ENCODE measurements around the gene LYPD6B. TPM values are rescaled to one million over a fixed set of nuclear protein-coding genes. Genes with fewer than 3 reads are reported as not detected.

LYPD6B gene
- total RNA-seq, 2 experiments from 2014 or later: not detected

DNA sequence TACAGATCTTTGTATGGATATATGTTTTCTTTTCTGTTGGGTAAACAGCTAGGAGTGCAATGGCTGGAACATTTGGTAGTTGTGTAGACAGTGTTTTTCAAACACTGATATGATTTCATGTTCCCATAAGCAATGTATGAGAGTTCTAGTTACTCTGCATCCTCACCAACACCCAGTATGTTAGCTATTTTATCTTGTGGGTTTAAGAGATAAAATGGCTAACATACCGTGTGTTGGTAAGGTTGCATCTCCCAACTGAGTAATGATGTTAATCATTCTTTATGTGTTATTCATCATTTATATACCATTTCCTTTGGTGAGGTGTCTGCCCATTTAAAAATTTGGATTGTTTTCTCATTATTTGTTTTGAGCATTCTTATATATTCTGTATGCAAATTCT, 65.7 kb downstream of the LYPD6B start:
- Mint-ChIP-seq H3K9me3 (ENCODE audit: insufficient read depth) (peaks cover 4% of the 10 kb centered on the region), H3K4me1 (ENCODE audit: low read depth) (no peaks in the 10 kb centered on the region), H3K4me3 (no peak overlapping the region), H3K27ac (no peak overlapping the region), H3K36me3 (ENCODE audit: low read depth) (no peaks in the 10 kb centered on the region), H3K27me3 (ENCODE audit: low read depth) (peaks cover 6% of the 10 kb centered on the region)
- ATAC-seq (no peak), DNase-seq (no peak)
- ChIA-PET CTCF (no interaction called here), POLR2A (no interaction called here)

DNA sequence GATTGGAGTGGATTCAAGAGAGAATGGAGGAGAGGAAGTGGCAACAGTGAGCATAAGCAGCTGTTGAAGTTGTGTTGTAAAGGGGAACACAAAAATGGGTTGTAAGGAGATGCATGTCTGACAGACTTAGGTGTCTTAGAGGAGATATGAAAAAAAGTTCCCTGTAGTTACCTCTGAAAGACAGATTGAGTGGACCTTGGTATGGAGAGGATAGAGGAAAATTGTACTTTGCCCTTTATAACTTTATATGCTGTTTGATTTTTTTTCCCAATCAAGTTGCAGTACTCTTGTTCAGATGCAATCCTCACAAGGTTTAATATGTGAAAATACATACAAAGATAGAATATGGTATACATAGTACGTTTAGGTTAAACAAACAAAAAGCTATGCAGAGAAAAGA, 73.6 kb downstream of the LYPD6B start:
- H3K27me3 Mint-ChIP-seq (ENCODE audit: low read depth): peaks cover 6% of the 10 kb centered on the region
- no peaks in the 10 kb centered on the region for H3K36me3 Mint-ChIP-seq (ENCODE audit: low read depth)
- no peaks in the 10 kb centered on the region for H3K9me3 Mint-ChIP-seq (ENCODE audit: insufficient read depth)
- no peak overlapping the region for H3K27ac Mint-ChIP-seq
- no peaks in the 10 kb centered on the region for H3K4me1 Mint-ChIP-seq (ENCODE audit: low read depth)
- ChIA-PET POLR2A (no interaction called here), CTCF (no interaction called here)
- DNase-seq (no peak), ATAC-seq (no peak)
- H3K4me3 Mint-ChIP-seq: no peak overlapping the region

- Mint-ChIP-seq H3K4me3 (no peak overlapping the region), H3K4me1 (ENCODE audit: low read depth) (no peaks in the 10 kb centered on the region), H3K27ac (no peak overlapping the region), H3K9me3 (ENCODE audit: insufficient read depth) (no peaks in the 10 kb centered on the region), H3K36me3 (ENCODE audit: low read depth) (no peaks in the 10 kb centered on the region), H3K27me3 (ENCODE audit: low read depth) (peaks cover 6% of the 10 kb centered on the region)
- DNase-seq (no peak), ATAC-seq (no peak)
- ChIA-PET POLR2A (no interaction called here), CTCF (no interaction called here)
Measured at GRCh38 chr2:149112713-149113112, 74.2 kb downstream of the LYPD6B start.

GRCh38 chr2:149115781-149116180, 77.3 kb downstream of the LYPD6B start:
- no peak overlapping the region for H3K27ac Mint-ChIP-seq
- no peaks in the 10 kb centered on the region for H3K36me3 Mint-ChIP-seq (ENCODE audit: low read depth)
- H3K4me3 Mint-ChIP-seq: no peak overlapping the region
- H3K27me3 Mint-ChIP-seq (ENCODE audit: low read depth): peaks cover 4% of the 10 kb centered on the region
- ATAC-seq (no peak), DNase-seq (no peak)
- POLR2A ChIA-PET: no interaction called here
- no peaks in the 10 kb centered on the region for H3K4me1 Mint-ChIP-seq (ENCODE audit: low read depth)
- CTCF ChIA-PET: no interaction called here
- no peaks in the 10 kb centered on the region for H3K9me3 Mint-ChIP-seq (ENCODE audit: insufficient read depth)

GRCh38 chr2:149119368-149119767, 80.9 kb downstream of the LYPD6B start:
- CTCF ChIA-PET: no interaction called here
- Mint-ChIP-seq H3K4me3 (no peak overlapping the region), H3K9me3 (ENCODE audit: insufficient read depth) (no peaks in the 10 kb centered on the region), H3K36me3 (ENCODE audit: low read depth) (no peaks in the 10 kb centered on the region), H3K27me3 (ENCODE audit: low read depth) (peaks cover 4% of the 10 kb centered on the region), H3K4me1 (ENCODE audit: low read depth) (no peaks in the 10 kb centered on the region), H3K27ac (no peak overlapping the region)
- no peak for ATAC-seq
- no peak for DNase-seq
- POLR2A ChIA-PET: no interaction called here

GRCh38 chr2:149122516-149122915, 84.0 kb downstream of the LYPD6B start:
- H3K4me3 Mint-ChIP-seq: no peak overlapping the region
- H3K9me3 Mint-ChIP-seq (ENCODE audit: insufficient read depth): no peaks in the 10 kb centered on the region
- peaks cover 4% of the 10 kb centered on the region for H3K27me3 Mint-ChIP-seq (ENCODE audit: low read depth)
- DNase-seq (no peak), ATAC-seq (no peak)
- H3K27ac Mint-ChIP-seq: no peak overlapping the region
- POLR2A ChIA-PET: no interaction called here
- CTCF ChIA-PET: no interaction called here
- no peaks in the 10 kb centered on the region for H3K36me3 Mint-ChIP-seq (ENCODE audit: low read depth)
- H3K4me1 Mint-ChIP-seq (ENCODE audit: low read depth): no peaks in the 10 kb centered on the region

DNA sequence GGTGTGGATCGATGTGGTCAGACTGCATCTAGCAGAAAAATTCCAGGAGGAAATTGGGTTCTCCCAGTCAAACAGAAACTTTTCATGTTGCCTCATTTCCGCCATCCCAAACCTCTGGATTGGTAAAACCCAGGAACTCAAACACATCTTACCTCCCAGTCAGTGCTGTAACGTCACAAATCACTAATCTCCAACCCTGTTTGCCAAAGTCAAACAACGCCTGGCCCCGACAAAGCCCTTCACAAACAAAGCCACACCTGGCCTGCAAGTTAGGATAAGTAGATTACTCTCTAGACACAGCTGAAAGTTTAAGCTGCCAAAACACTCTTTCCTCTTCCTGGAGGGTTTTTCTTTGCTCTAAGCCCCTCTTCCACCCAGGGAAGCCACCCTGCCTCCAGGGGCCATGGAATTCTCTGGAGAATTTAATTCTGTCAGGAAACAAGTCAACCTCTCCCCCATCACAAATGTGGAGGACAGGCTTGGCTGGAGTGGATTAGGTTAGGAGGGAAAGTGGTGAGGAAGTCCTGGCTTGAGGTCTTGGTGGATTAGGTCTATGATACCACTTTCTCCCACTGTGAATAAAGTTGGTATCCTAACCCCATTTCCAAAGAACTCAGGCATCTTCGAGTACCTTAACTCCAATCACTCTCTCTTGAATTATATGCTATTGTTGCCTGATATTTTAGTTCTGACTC, 86.7 kb downstream of the LYPD6B start:
- no peak for ATAC-seq
- no peaks in the 10 kb centered on the region for H3K36me3 Mint-ChIP-seq (ENCODE audit: low read depth)
- H3K27ac Mint-ChIP-seq: no peak overlapping the region
- DNase-seq: no peak
- no peaks in the 10 kb centered on the region for H3K9me3 Mint-ChIP-seq (ENCODE audit: insufficient read depth)
- H3K27me3 Mint-ChIP-seq (ENCODE audit: low read depth): peaks cover 9% of the 10 kb centered on the region
- H3K4me1 Mint-ChIP-seq (ENCODE audit: low read depth): no peaks in the 10 kb centered on the region
- ChIA-PET CTCF (no interaction called here), POLR2A (no interaction called here)
- H3K4me3 Mint-ChIP-seq: no peak overlapping the region

GRCh38 chr2:149129433-149129832, 90.9 kb downstream of the LYPD6B start:
- DNase-seq (no peak), ATAC-seq (no peak)
- no peaks in the 10 kb centered on the region for H3K4me1 Mint-ChIP-seq (ENCODE audit: low read depth)
- ChIA-PET CTCF (no interaction called here), POLR2A (no interaction called here)
- H3K27me3 Mint-ChIP-seq (ENCODE audit: low read depth): peaks cover 12% of the 10 kb centered on the region
- no peaks in the 10 kb centered on the region for H3K36me3 Mint-ChIP-seq (ENCODE audit: low read depth)
- H3K27ac Mint-ChIP-seq: no peak overlapping the region
- no peaks in the 10 kb centered on the region for H3K9me3 Mint-ChIP-seq (ENCODE audit: insufficient read depth)
- no peak overlapping the region for H3K4me3 Mint-ChIP-seq

DNA sequence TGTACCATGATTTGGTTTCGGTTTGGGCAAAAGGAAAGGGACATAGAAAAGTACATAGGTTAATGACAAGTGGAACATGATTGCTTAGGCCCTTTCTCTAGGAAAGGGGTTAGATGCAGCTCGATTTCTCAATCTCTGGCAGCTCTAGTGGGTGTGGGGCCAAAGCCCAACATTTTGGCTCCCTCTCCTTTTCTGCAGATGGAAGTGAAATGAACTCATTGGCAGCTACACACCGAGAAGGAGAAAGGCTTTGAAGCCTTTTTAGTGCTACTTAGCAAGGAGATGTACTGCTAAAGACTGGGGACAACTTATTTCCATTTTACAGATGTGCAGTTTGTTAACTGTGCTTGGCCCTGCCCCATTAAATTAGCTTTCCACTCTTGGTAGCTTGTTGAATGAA, 93.8 kb downstream of the LYPD6B start:
- Mint-ChIP-seq H3K9me3 (ENCODE audit: insufficient read depth) (no peaks in the 10 kb centered on the region), H3K36me3 (ENCODE audit: low read depth) (no peaks in the 10 kb centered on the region), H3K4me3 (no peak overlapping the region), H3K27me3 (ENCODE audit: low read depth) (peaks cover 11% of the 10 kb centered on the region), H3K4me1 (ENCODE audit: low read depth) (no peaks in the 10 kb centered on the region), H3K27ac (no peak overlapping the region)
- CTCF ChIA-PET: no interaction called here
- DNase-seq: no peak
- POLR2A ChIA-PET: no interaction called here
- ATAC-seq: no peak

- peaks cover 9% of the 10 kb centered on the region for H3K27me3 Mint-ChIP-seq (ENCODE audit: low read depth)
- no peak for ATAC-seq
- ChIA-PET POLR2A (no interaction called here), CTCF (no interaction called here)
- no peak overlapping the region for H3K4me3 Mint-ChIP-seq
- H3K9me3 Mint-ChIP-seq (ENCODE audit: insufficient read depth): no peaks in the 10 kb centered on the region
- no peak overlapping the region for H3K27ac Mint-ChIP-seq
- no peaks in the 10 kb centered on the region for H3K36me3 Mint-ChIP-seq (ENCODE audit: low read depth)
- no peaks in the 10 kb centered on the region for H3K4me1 Mint-ChIP-seq (ENCODE audit: low read depth)
- DNase-seq: no peak
Measured at GRCh38 chr2:149132901-149133300, 94.4 kb downstream of the LYPD6B start.

- ChIA-PET CTCF (no interaction called here), POLR2A (no interaction called here)
- Mint-ChIP-seq H3K27me3 (ENCODE audit: low read depth) (peaks cover 3% of the 10 kb centered on the region), H3K4me1 (ENCODE audit: low read depth) (no peaks in the 10 kb centered on the region), H3K27ac (no peak overlapping the region), H3K36me3 (ENCODE audit: low read depth) (no peaks in the 10 kb centered on the region), H3K9me3 (ENCODE audit: insufficient read depth) (no peaks in the 10 kb centered on the region), H3K4me3 (no peak overlapping the region)
- ATAC-seq (no peak), DNase-seq (no peak)
Measured at GRCh38 chr2:149134335-149134923, 95.9 kb downstream of the LYPD6B start.

DNA sequence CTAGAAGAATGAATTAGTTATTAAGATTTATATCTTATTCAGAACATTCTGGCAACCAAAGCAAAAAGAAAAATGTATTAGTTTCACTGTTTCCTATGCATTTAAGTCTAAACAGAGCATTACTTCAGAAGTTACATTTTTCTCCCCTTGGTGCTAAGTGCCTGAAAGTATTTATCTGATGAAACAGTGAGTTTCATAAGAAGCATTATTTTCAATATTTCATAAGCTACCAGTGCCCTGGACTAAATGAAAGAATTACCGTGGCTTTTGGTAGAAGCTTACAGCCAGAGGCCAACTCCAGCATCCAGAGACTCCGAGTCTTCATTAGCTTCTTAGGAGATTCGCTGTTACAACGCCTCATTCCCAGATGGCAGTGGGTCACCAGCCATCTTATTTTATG, 97.6 kb downstream of the LYPD6B start:
- Mint-ChIP-seq H3K4me3 (no peak overlapping the region), H3K27me3 (ENCODE audit: low read depth) (peaks cover 6% of the 10 kb centered on the region), H3K36me3 (ENCODE audit: low read depth) (no peaks in the 10 kb centered on the region), H3K27ac (no peak overlapping the region), H3K9me3 (ENCODE audit: insufficient read depth) (no peaks in the 10 kb centered on the region), H3K4me1 (ENCODE audit: low read depth) (no peaks in the 10 kb centered on the region)
- ATAC-seq (no peak), DNase-seq (no peak)
- ChIA-PET CTCF (no interaction called here), POLR2A (no interaction called here)

DNA sequence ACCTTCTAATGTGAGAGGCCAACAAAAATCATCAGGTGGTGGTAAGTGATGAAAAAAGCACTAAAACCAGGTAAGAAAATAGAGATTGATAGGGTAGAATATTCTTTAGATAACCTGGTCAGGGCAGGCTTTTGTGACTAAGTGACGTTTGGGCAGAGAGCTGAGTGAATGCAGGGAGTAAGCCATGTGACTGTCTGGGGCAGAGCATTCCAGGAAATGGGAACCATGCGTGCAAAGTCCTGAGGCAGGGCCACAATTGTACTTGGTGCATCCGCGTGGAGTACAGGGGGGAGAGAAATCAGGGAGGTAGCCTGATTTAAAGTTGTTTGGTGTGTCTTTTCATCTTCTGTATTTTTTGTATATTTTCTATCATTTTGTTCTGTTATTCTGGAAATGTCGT, 102.5 kb downstream of the LYPD6B start:
- ATAC-seq (no peak), DNase-seq (no peak)
- Mint-ChIP-seq H3K4me3 (no peak overlapping the region), H3K4me1 (ENCODE audit: low read depth) (peaks cover 4% of the 10 kb centered on the region), H3K9me3 (ENCODE audit: insufficient read depth) (no peaks in the 10 kb centered on the region), H3K27ac (no peak overlapping the region), H3K27me3 (ENCODE audit: low read depth) (peaks cover 12% of the 10 kb centered on the region), H3K36me3 (ENCODE audit: low read depth) (no peaks in the 10 kb centered on the region)
- ChIA-PET CTCF (no interaction called here), POLR2A (no interaction called here)
